PC-3 (cell line): ENCODE results near the gene FGFBP2. TPM values are rescaled to one million over a fixed set of nuclear protein-coding genes. Genes with fewer than 3 reads are reported as not detected.

Experiments
- ATAC-seq: fragments of 200-7000 bp; cut with Tn5 transposase; 2 replicates; pipeline ENCODE4 v1.9.1; 2020; ENCODE audit warnings: mild to moderate bottlenecking, moderate library complexity
- BruUV-seq: library from RNA; stranded (reverse); fragments of 400-500 nt; replicated peaks from 2 replicates; lab custom pipeline; 2021; lab: Mats Ljungman, UMichigan
- CTCF ChIA-PET: fragments of 300-600 bp; sonication (Branson Sonifier 250); formaldehyde crosslinking; loops from one replicate; lab custom pipeline; 2022; ENCODE audit warnings: antibody characterized with exemption; lab: Charles Lee
- POLR2A ChIA-PET: fragments of 300-600 bp; sonication (Branson Sonifier 250); formaldehyde crosslinking; loops from one replicate; lab custom pipeline; 2022; ENCODE audit warnings: antibody characterized with exemption; ENCODE audit not compliant: unreplicated experiment; lab: Charles Lee
- DNase-seq: peaks from one replicate; pipeline ENCODE4 v3.0.0-alpha.2; 2015
- H2AFZ ChIP-seq: fragments of 300-600 bp; sonication (generic); 2 replicates; pipeline ENCODE4 v1.6.0; 2016; ENCODE audit warnings: antibody characterized with exemption, low read length
- H3F3A ChIP-seq: fragments of 300-600 bp; sonication (generic); one replicate; pipeline ENCODE4 v1.6.0; 2017; ENCODE audit warnings: antibody characterized with exemption, low read length, control low read depth, mild to moderate bottlenecking; ENCODE audit not compliant: unreplicated experiment
- H3K27ac ChIP-seq: fragments of 300-600 bp; sonication (generic); 2 replicates; pipeline ENCODE4 v1.5.1; 2016; ENCODE audit warnings: mild to moderate bottlenecking, low read length
- H3K27me3 ChIP-seq: fragments of 300-600 bp; sonication (generic); 2 replicates; pipeline ENCODE4 v1.6.1; 2016; ENCODE audit warnings: low read length, mixed read lengths
- H3K36me3 ChIP-seq: fragments of 300-600 bp; sonication (generic); 2 replicates; pipeline ENCODE4 v1.6.1; 2016; ENCODE audit warnings: low read depth, mixed run types, low read length, mixed read lengths
- H3K4me1 ChIP-seq: fragments of 300-600 bp; sonication (generic); 2 replicates; pipeline ENCODE4 v1.5.1; 2016; ENCODE audit warnings: low read length; ENCODE audit not compliant: insufficient read depth
- H3K4me2 ChIP-seq: fragments of 300-600 bp; sonication (generic); 2 replicates; pipeline ENCODE4 v1.6.0; 2016; ENCODE audit warnings: low read length
- H3K4me3 ChIP-seq: fragments of 300-600 bp; sonication (generic); 2 replicates; pipeline ENCODE4 v1.5.1; 2016; ENCODE audit warnings: mild to moderate bottlenecking, low read length, mixed read lengths
- H3K79me2 ChIP-seq: fragments of 300-600 bp; sonication (generic); 2 replicates; pipeline ENCODE4 v1.6.1; 2017; ENCODE audit warnings: low read length, mixed read lengths
- H3K9ac ChIP-seq: fragments of 300-600 bp; sonication (generic); 2 replicates; pipeline ENCODE4 v1.6.0; 2016; ENCODE audit warnings: mild to moderate bottlenecking, low read length
- H3K9me2 ChIP-seq: fragments of 300-600 bp; sonication (generic); replicated peaks from 2 replicates; pipeline ENCODE4 v1.6.1; 2016; ENCODE audit warnings: mixed run types, low read length, mixed read lengths
- H3K9me3 ChIP-seq: fragments of 300-600 bp; sonication (generic); 2 replicates; pipeline ENCODE4 v1.6.1; 2016; ENCODE audit warnings: low read length, mixed read lengths
- H4K20me1 ChIP-seq: fragments of 300-600 bp; sonication (generic); 2 replicates; pipeline ENCODE4 v1.6.1; 2016; ENCODE audit warnings: low read length, mixed read lengths
- CTCF ChIP-seq: fragments of 300-600 bp; sonication (generic); conservative IDR thresholded peaks from 2 replicates; pipeline ENCODE4 v1.5.1; 2017; ENCODE audit warnings: antibody characterized with exemption, low read depth, mild to moderate bottlenecking, low read length
- EZH2 ChIP-seq: fragments of 300-600 bp; sonication (generic); IDR thresholded peaks from one replicate; pipeline ENCODE4 v1.6.1; 2017; ENCODE audit warnings: antibody characterized with exemption, mild to moderate bottlenecking, low read length; ENCODE audit not compliant: unreplicated experiment
- EZH2phosphoT487 ChIP-seq: fragments of 300-600 bp; sonication (generic); IDR thresholded peaks from 2 replicates; pipeline ENCODE4 v1.6.1; 2018; ENCODE audit warnings: mild to moderate bottlenecking, antibody characterized with exemption, low read length, borderline replicate concordance
- intact Hi-C: fragments of 100-400 bp; cut with micrococcal nuclease; formaldehyde crosslinking; loops from 2 replicates; pipeline ENCODE4 v1.9.0; 2023
- total RNA-seq: library from RNA; depleted of rRNA; stranded (reverse); fragments of >200 nt; gene quantifications from 2 replicates; pipeline ENCODE4 v1.2.3, GENCODE V29; 2014

The FGFBP2 gene
- total RNA-seq, 1 experiment from 2014 or later, result not detected

GRCh38 chr4:15956179-15956850, 6.7 kb downstream of the FGFBP2 start:
- CTCF ChIA-PET, result interaction anchor here (0.9 to 1.7 kb wide), 8 partner anchors 18 to 477 kb away, joined by 4 to 69 read pairs (median 8); partner anchors contain the start of gene FGFBP1
- H3K4me2 ChIP-seq, result no peak overlapping the region; the same call in 1 of the 2 replicates
- no peaks in the 10 kb centered on the region for H3K27me3 ChIP-seq
- H3K4me3 ChIP-seq, result no peak overlapping the region
- H3K4me1 ChIP-seq, result peaks cover 6% of the 10 kb centered on the region
- H2AFZ ChIP-seq, result peak overlapping the region; percentile 40
- TF ChIP-seq EZH2phosphoT487 (no peak), CTCF (peak; percentile 83), EZH2 (no peak)
- H3F3A ChIP-seq, result no peaks in the 10 kb centered on the region
- no TSS peak for BruUV-seq
- H4K20me1 ChIP-seq, result no peaks in the 10 kb centered on the region
- H3K9me3 ChIP-seq, result no peaks in the 10 kb centered on the region
- DNase-seq (peak; percentile 86), ATAC-seq (peak; percentile 84)
- no peaks in the 10 kb centered on the region for H3K9me2 ChIP-seq
- peak overlapping the region; percentile 67 for H3K27ac ChIP-seq
- intact Hi-C loops, result loop anchor here (1.0 to 2.0 kb wide), 4 partner anchors 44 to 477 kb away; no protein-coding TSS in a partner anchor
- POLR2A ChIA-PET, result interaction anchor here (0.6 to 0.9 kb wide), 2 partner anchors 49 to 73 kb away, joined by 3 to 4 read pairs; no protein-coding TSS in a partner anchor
- H3K36me3 ChIP-seq, result no peaks in the 10 kb centered on the region
- no peaks in the 10 kb centered on the region for H3K79me2 ChIP-seq
- peak overlapping the region; percentile 45; the same call in 1 of the 2 replicates for H3K9ac ChIP-seq

- H3K36me3 ChIP-seq, result no peaks in the 10 kb centered on the region
- TF ChIP-seq EZH2 (no peak), CTCF (peak; percentile 42), EZH2phosphoT487 (no peak)
- CTCF ChIA-PET, result interaction anchor here (0.9 to 1.7 kb wide), 8 partner anchors 18 to 476 kb away, joined by 4 to 69 read pairs (median 8); partner anchors contain the start of gene FGFBP1
- POLR2A ChIA-PET, result interaction anchor here (0.9 kb wide), 1 partner anchor 73 kb away, joined by 3 read pairs; no protein-coding TSS in a partner anchor
- no peak overlapping the region for H3K4me2 ChIP-seq
- H3K9me2 ChIP-seq, result no peaks in the 10 kb centered on the region
- peaks cover 6% of the 10 kb centered on the region for H3K4me1 ChIP-seq
- 0 out of 2 replicates have a peak overlapping the region, but pooled peaks have one; percentile 19 for H2AFZ ChIP-seq
- intact Hi-C loops, result loop anchor here (1.0 to 2.0 kb wide), 5 partner anchors 43 to 476 kb away; no protein-coding TSS in a partner anchor
- no peaks in the 10 kb centered on the region for H3K9me3 ChIP-seq
- H3K27ac ChIP-seq, result peak overlapping the region; percentile 67
- H3K4me3 ChIP-seq, result no peak overlapping the region
- no peaks in the 10 kb centered on the region for H3K79me2 ChIP-seq
- H3K9ac ChIP-seq, result peak overlapping the region; percentile 45; the same call in 1 of the 2 replicates
- ATAC-seq (peak; percentile 71), DNase-seq (peak; percentile 49)
- no peaks in the 10 kb centered on the region for H3K27me3 ChIP-seq
- H3F3A ChIP-seq, result no peaks in the 10 kb centered on the region
- BruUV-seq, result no TSS peak
- H4K20me1 ChIP-seq, result no peaks in the 10 kb centered on the region
Measured at GRCh38 chr4:15955670-15956069, 7.3 kb downstream of the FGFBP2 start.
